ENCODE measurements around the gene IFIH1.

IFIH1 gene

DNA sequence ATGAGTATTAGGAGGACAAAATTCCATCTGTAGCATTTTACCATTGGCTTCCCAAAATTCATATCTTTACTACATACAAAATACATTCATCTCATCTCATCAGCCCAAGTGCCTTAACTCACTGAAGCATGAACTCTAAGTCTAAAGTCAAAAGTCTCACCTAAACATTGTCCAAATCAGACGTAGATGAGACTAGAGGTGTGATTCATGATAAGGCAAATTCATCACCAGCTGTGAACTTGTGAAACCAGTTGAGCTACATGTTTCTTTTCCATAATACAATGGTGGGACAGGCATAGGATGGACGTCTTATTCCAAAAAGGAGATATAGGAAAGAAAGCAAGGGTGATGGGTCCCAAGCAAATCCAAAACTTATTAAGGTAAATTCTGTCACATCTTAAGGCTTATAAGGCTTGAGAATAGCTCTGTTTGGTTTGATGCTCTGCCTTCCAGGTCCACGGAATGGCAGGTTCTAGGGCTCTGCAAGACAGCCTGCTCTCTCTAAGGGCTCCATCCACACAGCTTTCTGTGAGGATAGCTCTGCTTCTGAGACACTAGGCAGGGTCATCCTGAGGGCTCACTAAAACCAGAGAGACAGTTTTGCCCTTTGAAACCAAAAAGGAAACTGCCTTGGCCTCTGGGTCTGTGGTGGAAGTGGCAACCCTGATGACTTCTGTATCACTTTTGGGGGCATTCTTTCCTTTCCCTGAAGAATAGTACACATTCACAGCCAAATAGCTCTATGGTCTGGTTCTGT, 9.6 kb downstream of the IFIH1 start:
- DNase-seq = no peak

DNA sequence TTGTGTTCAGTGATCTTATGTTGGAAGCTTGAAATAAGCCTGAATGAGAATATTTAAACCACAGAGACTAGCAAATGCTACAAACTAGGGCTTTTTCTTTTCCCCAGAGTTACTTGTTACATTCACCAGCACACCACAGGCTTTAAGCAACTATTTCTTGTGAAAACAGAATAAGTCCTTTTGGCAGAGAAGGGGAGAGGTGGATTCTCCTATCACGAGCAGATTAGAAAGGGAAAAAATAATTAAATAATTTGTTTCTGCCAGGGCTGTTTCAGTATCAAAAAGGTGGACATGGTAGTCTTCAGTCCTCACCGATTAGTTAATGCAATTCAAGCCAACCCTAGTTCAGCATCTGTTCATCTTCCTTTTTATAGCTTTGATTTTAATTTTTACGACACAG, 12.6 kb downstream of the IFIH1 start:
- DNase-seq = no peak

DNA sequence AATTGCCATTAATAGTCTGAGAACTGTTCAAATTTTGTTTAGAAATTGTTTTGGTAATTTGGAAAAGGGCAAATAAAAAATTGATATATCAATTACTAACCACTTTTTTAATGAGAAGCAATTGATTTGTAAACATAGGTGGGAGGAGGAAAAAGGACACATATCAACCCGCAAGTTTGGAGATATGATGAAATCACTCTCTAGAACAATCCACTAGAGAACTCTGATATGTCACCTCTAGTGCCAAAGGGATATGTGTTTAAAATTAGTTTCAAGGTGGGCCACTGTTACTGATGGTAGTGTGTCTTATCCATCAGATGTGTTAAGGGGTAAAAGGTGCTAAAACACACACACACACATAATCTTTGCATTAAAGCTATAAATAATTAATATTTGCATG, 16.6 kb downstream of the IFIH1 start:
- no peak for DNase-seq

DNA sequence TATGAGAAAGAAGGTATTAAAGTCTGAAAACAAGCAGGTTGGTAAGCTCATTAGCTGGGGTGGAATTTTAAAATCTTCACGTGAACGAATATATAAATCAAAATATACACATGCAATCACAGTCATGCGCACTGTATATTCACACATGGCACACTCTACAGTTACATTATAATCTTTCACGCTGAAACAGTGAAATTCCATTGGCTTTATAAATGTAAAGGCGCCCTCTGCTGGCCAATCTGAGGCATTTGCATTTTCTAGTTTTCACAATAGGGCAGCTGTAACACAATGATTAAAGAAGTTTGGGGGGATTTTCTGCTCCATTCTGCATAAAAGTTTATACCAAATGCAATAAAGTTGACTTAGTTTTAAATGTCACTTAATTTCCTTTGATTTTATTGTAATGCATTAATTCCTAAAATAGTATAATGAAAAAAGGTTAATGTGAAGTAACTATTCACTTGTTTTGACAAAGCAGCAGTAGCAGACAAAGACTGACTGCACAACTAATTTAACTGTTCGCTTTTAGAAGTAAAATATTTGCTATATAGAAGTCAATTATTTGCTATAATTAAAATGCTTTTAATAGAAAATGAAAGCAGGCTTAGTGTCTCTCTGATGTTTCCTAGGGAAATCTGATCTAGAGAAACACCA, 17.2 kb downstream of the IFIH1 start:
- DNase-seq = peak in 1 of 2 experiments; percentile 7

DNA sequence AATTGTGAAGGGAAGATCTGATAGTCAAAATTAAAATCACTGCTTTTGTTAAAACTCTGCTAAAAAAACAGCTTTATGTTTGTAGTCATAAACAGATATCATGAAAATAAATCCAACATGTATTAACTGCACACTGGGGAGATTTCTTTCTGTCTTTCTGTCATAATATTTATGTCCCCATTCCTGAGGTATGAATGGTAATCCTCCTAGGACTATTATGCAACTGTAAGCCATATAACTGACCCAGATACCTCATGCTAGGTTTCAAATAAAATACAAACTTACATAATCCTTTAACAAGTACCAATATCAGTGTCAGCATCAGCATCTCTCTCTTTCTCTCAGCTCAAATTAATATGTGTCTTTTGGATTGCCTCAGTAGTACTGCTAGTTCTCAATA, 18.2 kb downstream of the IFIH1 start:
- DNase-seq = no peak

DNA sequence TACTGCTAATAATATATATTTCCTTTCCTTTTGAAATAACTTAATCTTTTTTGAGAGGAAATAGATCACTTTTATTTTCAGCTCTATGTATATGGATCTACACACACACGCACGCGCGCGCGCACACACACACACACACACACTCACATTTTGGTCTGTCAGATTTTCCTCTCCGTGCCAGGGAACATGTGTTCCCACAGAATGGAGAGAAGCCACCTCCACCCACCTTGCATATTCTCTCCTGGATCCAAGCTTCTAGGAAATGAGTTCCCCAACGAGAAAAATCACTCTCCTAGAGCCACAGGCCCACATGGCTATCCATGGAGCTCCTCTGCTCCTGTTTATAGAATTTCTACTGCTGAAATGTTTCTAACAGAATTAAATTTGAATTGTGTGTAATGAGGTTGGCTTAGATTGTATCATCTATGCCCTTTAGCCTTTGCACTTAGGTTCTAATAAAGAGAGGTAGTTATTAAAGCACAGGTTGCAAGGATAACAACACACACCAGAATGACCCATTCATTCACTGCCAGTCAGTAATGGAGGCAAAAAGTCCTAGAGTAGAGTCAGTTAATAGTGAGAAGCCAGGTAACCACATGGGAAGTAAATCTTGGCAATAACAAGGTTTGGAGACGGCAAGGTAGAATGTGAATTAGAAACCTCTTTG, 19.7 kb downstream of the IFIH1 start:
- DNase-seq = no peak

DNA sequence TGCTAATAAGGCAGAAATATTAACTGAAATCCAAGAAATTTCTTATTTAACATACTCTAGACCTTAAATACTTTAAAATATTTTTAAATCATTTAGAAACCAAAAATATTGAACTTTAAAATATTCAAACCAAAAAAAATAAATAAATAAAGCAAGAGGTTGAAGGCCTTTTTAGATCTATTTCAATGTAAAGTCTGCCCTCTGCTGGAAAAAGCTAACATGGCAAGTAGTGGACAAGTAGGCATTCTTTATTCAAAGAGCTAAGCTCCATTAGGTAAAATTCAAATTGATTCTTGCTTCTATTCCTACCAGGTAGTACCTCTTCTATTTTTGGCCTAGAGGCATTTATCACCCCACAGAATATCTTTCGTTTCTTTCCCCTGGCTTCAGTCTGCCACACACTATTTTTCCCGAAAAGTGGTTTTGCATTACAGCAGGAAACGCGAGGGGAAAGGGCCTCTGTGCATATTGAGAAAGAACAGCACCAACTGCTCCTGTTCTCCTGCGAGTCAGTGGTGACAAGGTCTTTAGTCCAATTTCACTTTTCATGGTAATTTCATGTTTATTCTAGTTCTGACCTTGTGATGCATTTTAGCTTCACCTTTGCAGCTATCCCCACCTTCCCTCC, 20.4 kb downstream of the IFIH1 start:
- DNase-seq = peak in 1 of 2 experiments; percentile 47

DNA sequence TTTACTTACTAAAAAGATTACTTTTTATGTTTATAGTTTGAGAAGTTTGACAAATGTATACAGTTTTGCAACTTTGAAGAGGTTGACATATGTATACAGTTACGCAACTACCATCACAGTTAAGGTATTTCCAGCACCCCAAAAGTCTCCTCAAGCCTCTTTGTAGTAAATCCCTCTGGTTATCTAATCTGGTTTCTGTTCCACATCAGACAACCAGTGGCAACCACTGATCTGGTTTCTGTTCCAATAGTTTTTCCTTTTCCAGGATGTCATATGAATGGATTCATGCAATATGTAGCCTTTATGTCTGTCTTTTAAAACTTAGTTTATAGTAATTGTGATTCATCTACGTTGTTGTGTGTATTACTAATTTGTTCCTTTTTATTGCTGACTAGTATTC, 23.5 kb downstream of the IFIH1 start:
- DNase-seq = no peak

DNA sequence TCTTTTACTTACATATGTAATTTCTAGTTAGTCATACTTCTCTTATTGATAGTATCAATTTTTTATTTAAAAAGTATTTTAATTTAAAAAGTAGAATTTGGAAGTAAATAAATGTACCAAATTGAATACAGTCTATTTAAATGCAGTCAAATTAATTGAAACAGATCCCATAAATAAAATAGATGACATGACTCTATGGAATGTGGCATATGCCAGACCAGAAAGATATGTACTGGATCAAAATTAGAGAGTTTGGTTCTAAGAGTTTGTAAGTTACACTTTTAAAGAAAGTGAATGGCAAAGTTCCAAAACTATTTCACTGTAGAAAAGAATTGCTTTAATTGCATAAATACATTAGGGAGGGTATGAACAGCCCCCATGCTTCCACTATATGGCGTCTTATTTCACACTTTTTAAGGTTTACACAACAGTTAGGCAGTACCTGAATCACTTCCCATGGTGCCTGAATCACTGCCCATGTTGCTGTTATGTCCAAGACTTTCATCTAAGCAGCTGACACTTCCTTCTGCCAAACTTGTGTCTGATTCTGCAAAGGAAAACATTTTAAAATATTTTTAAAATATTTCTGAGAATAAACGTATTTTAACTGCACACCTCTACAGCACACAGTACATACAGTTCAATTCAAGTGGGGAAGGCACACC, 25.2 kb downstream of the IFIH1 start:
- no peak for DNase-seq

DNA sequence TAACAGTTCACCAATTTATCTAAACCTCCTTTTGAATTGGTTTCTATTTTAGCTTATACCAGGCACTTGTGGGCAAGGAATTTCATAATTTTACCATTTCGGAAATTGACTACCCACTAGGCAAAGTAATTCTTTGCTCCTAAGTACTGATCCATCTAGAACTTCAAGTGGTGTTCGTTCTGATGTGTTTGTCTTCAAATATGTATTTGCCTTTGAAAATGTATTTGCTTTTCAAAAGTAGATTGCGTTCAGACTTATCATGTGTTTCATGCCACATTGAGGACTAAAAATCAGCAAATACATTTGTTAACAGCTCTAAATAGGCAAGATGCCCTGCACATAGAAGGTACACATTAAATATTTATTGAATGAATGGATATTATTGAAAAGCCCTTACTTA, 26.7 kb downstream of the IFIH1 start:
- DNase-seq = no peak

DNA sequence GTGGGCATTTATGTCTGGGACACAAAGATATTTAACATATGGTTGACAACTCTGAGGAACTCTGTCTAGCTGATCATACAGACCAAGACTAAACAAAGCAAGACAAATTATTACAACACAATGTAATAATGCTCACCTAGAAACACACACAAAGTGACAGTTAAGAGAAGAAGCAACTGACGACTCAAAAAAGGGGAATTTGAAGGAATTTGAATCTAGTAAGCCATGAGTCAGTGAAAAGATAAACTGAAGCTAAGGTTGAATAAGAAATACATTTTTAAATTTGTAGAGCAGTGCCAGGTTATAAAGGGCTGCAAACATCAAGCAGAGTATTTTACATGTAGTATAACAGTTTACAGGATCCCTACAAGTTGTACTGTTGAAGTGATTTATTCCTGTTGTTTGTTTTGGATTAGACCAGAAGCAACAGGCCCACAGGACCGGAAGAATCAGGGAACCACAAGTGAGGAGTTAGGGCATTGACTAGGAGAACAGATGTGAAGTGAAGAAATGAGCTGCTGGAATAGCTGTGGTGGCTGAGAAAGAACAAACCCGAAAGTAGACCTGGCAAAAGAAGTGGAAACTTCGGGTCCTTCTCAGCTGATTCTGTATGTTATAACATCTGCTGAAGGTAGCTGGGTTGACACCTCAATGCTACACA, 35.6 kb downstream of the IFIH1 start:
- DNase-seq = no peak

DNA sequence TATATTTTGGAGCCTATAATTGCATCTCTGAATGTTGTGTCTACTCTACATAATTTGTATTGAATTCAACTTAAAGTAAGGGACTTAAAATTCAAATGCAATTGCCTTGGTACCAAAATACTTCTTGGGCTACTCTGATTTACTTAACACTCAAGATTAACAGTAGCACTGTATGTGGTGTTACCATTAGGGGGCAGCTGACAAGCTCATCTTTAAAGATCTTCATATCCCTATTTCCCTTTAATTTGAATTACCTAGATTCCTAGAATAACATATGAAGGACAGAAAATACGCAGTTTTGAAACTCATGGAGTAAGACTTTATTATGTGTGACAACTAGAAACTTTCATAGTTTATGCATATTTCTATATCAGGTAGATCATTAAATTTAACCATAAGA, 37.8 kb downstream of the IFIH1 start:
- no peak for DNase-seq

DNA sequence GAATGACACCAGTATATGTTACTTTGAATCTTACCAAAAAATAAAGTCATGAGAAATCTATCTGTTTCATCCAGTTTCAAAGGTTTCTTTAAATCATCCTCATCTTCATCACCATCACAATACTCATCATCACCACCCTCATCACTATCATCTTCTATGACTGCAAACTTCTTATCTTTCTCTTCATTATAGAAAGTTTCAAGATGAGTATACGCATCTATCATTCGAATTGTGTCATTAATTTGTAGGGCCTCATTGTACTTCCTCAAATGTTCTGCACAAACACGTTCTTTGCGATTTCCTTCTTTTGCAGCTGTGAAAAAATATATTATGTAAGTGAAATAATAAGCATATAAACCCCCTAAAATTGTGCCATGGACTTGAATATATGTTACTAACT, 41.1 kb downstream of the IFIH1 start:
- no peak for DNase-seq

DNA sequence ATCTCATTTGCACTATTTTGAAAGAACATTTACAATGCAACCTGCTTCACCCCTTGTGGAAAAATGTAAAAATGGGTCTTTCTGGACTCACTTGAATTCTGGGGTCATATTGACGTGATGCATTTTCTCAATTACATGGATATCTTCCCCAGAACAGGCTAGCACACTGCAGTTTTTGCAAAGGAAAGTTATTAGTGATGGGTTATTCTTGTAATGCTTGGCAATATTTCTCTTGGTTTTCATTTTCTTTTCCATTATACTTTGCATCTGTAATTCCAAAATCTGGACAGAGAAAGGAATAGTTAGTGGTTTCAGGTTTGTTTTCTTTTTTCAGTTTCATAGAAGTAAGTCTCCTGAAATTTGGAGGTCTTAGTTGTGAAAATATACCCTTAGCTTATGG, 50.5 kb downstream of the IFIH1 start:
- no peak for DNase-seq

DNA sequence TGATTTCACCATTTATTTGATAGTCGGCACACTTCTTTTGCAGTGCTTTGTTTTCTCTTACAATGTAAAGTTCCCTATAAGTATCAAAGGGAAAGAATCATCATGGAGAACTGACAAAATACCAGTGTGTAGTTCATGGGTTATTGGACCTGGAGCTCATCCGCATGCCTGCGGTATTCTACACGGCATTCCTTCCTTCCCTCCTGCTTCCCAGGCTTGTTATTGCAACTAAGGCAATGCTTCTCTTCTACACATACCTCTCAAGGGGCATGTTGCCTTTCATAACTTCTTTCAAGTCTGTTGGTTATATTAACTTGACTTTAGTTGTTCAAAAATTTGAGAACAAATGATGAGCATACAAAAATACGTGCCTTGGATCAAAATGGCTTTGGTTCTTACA, 51.0 kb downstream of the IFIH1 start:
- DNase-seq = no peak

DNA sequence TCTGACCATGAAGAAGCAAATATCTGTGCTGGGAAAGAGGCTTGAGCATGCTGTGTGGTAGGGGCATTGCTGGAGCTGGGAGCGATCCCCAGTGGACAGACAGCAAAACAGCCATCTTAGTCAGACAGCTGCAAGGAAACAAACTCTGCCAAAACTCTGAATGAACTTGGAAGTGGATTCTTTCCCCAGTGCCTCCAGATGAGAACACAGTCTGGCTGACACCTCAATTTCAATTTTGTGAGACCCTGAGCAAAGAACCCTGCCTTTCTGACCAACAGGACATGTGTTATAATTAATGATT, 52.1 kb downstream of the IFIH1 start:
- no peak for DNase-seq

DNA sequence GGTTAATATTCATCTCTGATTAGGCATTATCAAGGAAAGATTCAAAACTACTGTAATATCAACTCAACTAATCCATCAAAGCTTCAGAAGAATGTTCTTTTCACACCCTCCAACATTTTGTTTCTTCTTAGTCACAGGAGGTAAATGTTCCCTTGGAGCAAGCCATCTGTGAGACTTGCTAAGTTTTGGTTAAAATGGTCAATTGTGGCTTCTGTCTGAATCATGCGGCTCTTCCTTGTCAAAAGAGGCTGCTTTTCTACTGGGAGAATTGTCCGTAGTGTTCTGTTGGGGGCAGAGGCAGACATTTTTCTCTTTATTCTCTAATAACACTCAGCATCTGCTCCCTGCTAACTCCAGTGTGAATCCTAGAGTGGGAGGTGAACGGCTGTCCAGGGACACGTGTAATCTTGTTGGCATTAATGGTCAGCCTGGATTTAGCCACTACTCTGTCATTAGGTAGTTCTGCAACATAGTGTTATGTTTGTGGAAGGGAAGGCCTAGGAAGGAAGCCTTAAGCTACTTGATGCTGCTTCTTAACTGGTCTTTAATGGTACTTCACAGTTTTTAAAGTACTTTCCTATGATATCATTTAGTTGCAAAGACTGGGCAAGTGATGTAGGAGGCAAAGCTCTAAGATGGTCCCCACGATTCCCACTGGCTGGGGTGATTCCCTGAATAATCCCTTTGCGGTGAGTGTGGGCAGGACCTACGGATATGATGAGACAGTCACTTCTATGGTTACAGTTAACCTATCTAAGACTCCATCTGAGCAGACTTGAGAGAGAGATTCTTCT, 52.6 kb downstream of the IFIH1 start:
- no peak for DNase-seq

DNA sequence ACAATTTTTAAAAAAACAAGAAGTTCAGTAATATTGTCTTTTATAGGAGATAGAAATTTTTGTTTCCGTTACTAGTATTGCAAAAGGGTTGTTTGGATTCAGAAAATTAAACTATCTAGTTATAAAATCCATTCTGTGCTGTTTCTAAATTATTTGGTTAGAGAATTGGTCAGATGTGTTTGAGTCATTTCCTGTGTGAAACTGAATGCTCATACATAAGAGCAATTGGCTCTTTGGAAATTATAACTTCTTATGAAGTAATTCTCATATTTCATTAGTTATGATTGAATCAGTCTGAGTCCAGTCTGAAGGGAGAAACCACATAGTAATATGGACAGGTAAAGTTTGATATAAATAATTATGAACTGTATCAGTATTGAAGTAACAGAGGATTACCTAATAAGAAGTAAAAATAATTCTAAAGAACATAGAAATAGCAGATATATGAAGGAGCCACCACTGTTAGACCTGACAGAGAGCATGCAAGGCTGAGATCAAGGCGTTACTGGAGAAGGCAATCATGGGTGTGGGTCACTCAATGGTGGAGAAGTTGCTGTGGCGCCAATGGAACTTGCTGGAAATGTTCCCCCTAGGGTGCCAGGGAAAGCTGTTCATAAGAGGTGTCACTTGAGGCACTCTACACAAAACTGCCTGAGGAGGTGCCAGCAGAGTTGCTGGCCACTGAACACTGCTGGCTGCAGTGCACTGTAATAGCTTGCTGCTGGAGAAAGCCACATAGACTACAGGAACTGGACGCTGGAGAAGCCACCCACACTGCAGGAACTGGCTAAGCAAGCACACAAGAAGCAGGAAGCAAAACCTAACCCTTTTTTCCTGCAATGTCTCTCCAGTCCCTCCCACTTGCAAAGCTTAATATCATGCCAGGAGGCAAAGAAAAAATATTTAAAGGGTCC, 57.2 kb downstream of the IFIH1 start:
- no peak for DNase-seq

DNA sequence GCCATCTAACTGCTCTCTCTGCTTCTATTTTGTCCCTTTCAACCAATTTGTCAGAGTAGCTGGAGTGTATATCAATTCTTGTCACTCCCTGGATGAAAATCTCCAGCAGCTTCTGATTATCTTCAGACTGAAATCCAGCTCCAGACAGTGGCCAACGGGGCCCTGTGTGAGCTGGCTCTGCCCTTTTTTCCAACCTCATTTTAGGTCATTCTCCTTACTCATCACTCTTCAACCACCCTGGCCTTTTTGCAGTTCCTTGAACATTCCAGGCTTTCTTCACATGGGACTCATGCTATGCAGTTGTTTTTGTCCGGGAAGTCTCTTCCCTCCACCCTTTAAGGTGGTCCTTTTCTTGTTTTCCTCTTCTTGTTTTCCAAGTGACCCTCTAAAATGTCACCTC, 59.8 kb downstream of the IFIH1 start:
- DNase-seq = no peak

DNA sequence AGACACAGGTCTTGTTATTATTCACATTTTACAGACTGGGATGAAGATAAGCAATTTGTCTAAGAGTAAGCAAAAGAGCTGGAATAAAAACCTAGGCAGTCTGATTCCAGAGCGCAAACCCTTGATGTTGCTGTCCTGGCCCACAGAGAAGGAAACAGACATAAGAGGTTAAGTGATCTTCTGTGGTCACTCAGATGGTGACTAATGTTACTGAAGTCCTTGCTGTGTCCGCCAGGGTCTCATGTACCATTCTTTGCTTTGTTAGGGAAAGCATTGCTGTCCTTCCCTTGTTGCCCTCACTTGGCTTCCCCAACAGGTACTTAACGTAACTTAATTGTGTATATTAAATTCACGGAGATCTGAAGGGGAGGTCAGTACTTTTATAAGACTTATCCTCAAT, 60.3 kb downstream of the IFIH1 start:
- no peak for DNase-seq

DNA sequence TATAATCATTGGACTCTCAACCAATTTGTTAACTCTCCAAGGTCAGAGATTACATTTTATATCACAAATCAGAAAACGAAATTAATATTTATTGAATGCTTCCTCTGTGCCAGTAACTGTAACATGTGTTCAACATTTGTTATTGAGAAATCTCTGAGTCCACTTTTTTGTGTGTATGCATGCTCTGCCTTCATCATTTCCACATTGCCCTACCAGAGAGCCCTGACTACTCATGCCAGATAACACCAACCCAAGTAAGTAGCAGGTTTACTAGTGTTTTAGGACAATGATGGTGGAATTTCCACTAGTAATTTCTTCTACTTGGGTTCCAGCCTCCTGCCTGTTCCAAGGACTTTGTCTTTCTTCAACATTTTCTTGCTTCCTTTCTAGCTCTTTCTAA, 61.1 kb downstream of the IFIH1 start:
- DNase-seq = no peak
